Upper lobe of left lung (tissue), 4 donors: ENCODE results near the gene GTF3C5.

Experiments
- EP300 ChIP-seq, 4 donors: sonication (generic); formaldehyde crosslinking; IDR thresholded peaks; one replicate each; pipeline ENCODE4 v1.5.1; 2017; ENCODE audit warnings: antibody characterized with exemption in 4 of 4, control low read depth in 2 of 4
- POLR2A ChIP-seq, 4 donors: fragments of 450-650 bp; IDR thresholded peaks; one replicate each; pipeline ENCODE4 v1.5.1; 2016 to 2017; ENCODE audit warnings: antibody characterized with exemption in 4 of 4, mild to moderate bottlenecking in 2 of 4
- TF ChIP-seq, protein P1 (sequence below), 6 experiments: fragments of 450-650 bp in 4 of 6; fragments of 200-600 bp in 2 of 6; sonication (generic) in 2 of 6; IDR thresholded peaks; one replicate each; pipeline ENCODE4 v1.5.1; 2016 to 2019; ENCODE audit warnings: antibody characterized with exemption in 6 of 6

DNA sequence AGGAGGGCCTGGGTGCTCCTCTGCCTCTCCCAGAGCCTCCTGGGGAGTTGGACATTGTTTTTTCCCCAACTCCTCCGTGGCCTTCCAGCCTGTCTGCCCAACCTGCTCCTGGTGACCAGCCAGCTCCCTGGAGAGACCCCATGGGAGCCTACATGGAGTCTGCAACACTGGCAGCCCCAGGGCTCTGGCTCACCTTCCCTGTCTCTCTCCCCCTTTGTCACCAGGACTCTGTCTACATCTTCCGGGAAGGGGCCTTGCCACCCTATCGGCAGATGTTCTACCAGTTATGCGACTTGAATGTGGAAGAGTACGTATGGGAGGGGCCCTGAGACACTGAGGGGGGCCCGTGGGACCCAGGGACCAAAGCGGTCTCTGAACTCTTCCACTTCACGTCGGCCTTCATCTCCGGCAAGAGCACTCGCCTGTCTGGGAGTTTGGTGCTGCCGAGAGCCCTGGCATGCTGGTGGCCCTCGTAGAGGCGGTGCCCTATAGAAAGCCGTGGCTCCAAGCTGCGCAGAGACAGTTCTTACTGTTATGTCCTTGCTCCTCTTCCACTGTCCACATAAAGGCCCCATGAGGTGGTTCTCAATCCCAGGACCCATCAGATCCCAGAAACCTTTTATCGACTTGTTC is 25.1 kb downstream of the GTF3C5 start:
- TF ChIP-seq, protein P1, sequence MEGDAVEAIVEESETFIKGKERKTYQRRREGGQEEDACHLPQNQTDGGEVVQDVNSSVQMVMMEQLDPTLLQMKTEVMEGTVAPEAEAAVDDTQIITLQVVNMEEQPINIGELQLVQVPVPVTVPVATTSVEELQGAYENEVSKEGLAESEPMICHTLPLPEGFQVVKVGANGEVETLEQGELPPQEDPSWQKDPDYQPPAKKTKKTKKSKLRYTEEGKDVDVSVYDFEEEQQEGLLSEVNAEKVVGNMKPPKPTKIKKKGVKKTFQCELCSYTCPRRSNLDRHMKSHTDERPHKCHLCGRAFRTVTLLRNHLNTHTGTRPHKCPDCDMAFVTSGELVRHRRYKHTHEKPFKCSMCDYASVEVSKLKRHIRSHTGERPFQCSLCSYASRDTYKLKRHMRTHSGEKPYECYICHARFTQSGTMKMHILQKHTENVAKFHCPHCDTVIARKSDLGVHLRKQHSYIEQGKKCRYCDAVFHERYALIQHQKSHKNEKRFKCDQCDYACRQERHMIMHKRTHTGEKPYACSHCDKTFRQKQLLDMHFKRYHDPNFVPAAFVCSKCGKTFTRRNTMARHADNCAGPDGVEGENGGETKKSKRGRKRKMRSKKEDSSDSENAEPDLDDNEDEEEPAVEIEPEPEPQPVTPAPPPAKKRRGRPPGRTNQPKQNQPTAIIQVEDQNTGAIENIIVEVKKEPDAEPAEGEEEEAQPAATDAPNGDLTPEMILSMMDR (IDR thresholded peaks at IDR 0.05) = no peak
- TF ChIP-seq EP300 (IDR thresholded peaks at IDR 0.05) (no peak), POLR2A (IDR thresholded peaks at IDR 0.05) (no peak)
